ENCODE data around the gene TMEM225B. TPM values are rescaled to one million over a fixed set of nuclear protein-coding genes. Genes with fewer than 3 reads are reported as not detected.

TMEM225B gene
- total RNA-seq = 1.1 TPM in 1 of 2 replicates, not detected in the other

GRCh38 chr7:99597762-99598501, at the start of gene TMEM225B:
Gene TMEM225B, plus strand, starts transcription at chr7:99598267. Its CDS starts 6,122 bp downstream, at chr7:99604389.

GRCh38 chr7:99551767-99552463, 46.2 kb upstream of the TMEM225B start, which contains the start of gene FAM200A:
Gene FAM200A, minus strand, starts transcription at chr7:99552114. Its CDS starts 3,707 bp downstream, at chr7:99548407.

GRCh38 chr7:99558306-99559174, 39.5 kb upstream of the TMEM225B start, which contains the start of gene ZNF655:
Gene ZNF655, plus strand, starts transcription at chr7:99558642. Its CDS starts 1,918 bp downstream, at chr7:99560560.

GRCh38 chr7:99616359-99617191, 18.5 kb downstream of the TMEM225B start, which contains the start of gene ZSCAN25:
Gene ZSCAN25, plus strand, starts transcription at chr7:99616946. Its CDS starts 2,661 bp downstream, at chr7:99619607.

Other genes starting within 250 kb of the TMEM225B start
- gene ARPC1B, start 223.5 kb upstream of the TMEM225B start, total RNA-seq = 262 and 273 TPM in 2 replicates
- 73.5 and 93.5 TPM in 2 replicates for gene PDAP1, start 189.7 kb upstream of the TMEM225B start, total RNA-seq
- 95.1 and 129 TPM in 2 replicates for gene BUD31, start 189.3 kb upstream of the TMEM225B start, total RNA-seq
- gene PTCD1, start 159.5 kb upstream of the TMEM225B start, total RNA-seq = 3.8 and 8.6 TPM in 2 replicates
- 19.1 and 26.0 TPM in 2 replicates for gene CPSF4, start 159.3 kb upstream of the TMEM225B start, total RNA-seq
- gene ATP5MF, start 132.1 kb upstream of the TMEM225B start, total RNA-seq = 3,196 and 5,196 TPM in 2 replicates
- gene ZNF789, start 125.4 kb upstream of the TMEM225B start, total RNA-seq = 1.9 and 4.0 TPM in 2 replicates
- gene ZNF394, start 98.0 kb upstream of the TMEM225B start, total RNA-seq = 17.3 and 22.9 TPM in 2 replicates
- gene ZKSCAN5, start 93.6 kb upstream of the TMEM225B start, total RNA-seq = 7.5 and 9.2 TPM in 2 replicates
- gene FAM200A, start 46.2 kb upstream of the TMEM225B start, total RNA-seq = 5.2 and 7.1 TPM in 2 replicates
- 34.7 and 38.7 TPM in 2 replicates for gene ZNF655, start 39.6 kb upstream of the TMEM225B start, total RNA-seq
- 6.3 and 6.9 TPM in 2 replicates for gene ZSCAN25, start 18.7 kb downstream of the TMEM225B start, total RNA-seq
- gene CYP3A5, start 81.7 kb downstream of the TMEM225B start, total RNA-seq = not detected in 2 replicates
- gene CYP3A7, start 136.9 kb downstream of the TMEM225B start, total RNA-seq = not detected in 2 replicates
- not detected in 2 replicates for gene CYP3A4, start 185.9 kb downstream of the TMEM225B start, total RNA-seq
- not detected in 2 replicates for gene CYP3A43, start 229.7 kb downstream of the TMEM225B start, total RNA-seq

All from cardiac atrium fibroblast (primary cell).